NOMO-1 treated with dmso at 0.1 percent for 144 hours (cell line): ENCODE data around the gene USHBP1.

Source experiments
- DNase-seq: peaks from one replicate; lab custom pipeline; 2025; ENCODE audit not compliant: unreplicated experiment; lab: John Stamatoyannopoulos, UW

The USHBP1 gene, protein sequence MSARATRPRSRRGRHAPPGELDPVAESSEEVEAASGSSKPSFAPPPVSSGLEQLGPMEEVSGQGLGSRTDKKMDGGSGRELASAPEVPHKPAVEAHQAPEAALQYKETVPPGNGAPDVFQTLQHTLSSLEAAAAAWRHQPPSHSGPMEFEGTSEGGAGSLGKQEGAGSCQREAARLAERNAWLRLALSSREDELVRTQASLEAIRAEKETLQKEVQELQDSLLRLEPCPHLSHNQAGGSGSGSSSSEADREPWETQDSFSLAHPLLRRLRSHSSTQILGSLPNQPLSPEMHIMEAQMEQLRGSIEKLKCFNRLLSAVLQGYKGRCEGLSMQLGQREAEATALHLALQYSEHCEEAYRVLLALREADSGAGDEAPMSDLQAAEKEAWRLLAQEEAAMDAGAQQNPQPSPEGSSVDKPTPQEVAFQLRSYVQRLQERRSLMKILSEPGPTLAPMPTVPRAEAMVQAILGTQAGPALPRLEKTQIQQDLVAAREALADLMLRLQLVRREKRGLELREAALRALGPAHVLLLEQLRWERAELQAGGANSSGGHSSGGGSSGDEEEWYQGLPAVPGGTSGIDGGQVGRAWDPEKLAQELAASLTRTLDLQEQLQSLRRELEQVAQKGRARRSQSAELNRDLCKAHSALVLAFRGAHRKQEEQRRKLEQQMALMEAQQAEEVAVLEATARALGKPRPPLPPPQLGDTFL

DNA sequence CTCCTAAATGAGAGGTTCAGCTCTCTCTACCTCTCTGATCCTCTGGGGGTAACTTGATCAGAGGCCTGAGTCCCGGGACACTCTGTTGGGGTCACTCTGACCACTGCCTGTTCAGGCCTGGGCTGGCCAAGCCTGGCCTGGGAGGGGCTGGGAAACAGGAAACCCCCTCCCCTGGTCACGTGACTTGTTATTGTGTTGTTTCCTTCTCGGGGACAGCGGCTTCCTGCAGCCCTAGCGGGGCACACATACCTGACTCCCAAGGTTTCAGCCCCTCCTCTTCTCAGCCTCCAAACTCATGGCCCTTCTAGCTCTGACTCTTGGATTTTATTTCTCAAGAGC, at the start of gene USHBP1:
USHBP1 (minus strand) TSS at position 105 of the 339 bp plus-strand sequence. CDS start 446 bp downstream, outside the sequence.
- no peak for DNase-seq

DNA sequence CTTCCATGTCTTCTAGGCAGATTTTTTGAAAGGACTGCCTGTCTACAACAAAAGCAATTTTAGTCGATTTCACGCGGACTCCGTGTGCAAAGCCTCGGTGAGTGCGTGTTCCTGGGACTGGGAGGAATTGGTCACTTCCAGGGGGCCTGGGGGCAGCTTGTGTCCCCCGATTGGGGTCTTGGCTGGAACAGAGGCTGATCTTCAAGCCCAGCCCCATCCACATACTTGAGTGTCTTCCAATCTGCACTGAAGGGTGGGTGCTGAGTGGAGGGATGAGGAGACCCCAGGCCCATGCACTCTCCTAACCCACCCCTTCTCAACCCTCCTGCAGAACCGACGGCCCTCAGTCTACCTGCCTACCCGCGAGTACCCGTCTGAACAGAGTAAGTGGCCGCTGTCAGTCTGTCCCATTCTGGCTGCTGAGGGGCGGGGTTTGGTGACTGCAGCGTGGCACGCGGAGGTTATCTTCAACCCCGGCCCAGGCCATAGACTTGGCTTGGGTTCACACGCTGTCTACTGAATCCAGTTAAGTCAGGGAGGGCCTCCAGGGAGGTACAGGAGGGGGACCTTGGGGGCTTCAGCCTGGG, 49.6 kb upstream of the USHBP1 start:
- no peak for DNase-seq

DNA sequence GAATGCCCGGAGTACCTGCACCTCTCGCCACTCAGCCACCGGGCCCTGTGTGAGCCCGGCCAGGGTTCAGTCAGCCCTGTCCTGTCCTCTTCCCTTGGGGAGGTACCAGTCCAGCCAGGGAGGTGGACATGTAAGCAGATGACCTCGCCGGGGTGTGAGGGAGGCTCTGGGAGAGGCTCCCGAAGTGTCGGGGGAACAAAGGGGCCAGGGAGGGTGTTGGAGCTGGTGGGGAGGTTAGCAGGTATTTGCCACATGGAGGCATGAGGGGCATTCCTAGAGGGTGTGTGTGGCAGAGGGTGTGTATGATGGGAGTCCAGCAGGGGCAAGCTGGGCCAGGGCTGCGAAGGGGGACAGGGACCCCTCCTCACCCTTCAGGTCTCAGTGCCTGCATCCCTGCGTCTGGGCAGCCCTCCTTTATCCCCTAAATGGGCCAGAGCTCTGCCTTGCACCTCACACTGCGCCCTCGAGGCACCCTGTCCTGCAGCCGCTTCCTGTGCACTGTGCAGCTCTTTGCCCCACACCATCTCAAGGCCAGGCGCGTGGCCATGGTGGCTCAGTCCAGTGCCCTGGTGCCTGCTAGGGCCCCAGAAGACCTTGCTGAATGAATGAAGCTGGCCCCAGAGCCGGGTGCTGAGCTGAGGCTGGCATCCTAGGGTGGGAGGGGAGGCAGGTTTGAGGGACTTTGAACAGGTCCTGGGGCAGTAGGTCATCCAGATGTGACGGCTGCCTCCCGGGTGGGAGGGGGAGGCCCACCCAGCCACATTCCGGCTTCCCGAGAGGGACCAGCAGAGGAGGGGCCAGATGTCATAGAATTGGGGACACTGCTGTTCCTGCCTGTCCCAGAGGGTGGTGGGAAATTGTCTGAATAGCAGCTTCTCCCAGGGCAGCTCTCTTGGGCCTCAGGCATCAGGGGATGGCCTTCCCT, 47.9 kb upstream of the USHBP1 start:
- DNase-seq, result no peak

DNA sequence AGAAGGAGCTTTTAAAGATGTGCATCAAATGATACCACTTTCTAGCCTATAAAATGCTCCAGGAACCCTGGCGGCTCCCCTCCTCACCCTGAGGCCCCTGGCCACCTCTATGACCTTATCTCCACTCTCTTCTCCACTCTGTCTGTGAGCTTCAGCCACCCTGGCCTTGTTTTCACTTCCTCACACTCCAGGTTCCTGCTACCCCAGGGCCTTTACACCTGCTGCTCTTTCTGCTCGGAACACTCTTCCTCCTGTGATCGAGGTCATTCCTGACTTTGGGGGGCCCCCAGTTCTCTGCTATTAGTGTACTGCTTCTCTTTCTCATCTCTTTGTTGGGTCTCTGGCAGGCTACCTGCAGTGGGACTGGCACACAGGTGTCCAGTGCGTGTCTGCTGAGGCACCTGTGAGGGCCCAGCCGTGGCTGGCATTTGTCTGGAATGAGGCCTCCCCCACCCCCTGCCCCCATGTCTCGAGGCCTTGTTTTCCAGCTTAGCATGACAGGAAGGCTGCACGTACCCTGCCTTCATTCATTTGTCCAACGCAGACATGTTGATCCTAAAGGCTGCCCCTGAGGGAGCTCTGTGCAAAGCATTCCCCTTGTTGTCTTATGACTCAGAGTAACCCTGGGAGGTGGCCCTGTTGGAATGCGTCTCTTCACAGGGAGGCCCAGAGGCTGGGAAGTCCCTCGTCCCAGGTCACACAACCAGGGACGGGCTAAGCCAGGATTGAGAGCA, 47.1 kb upstream of the USHBP1 start:
- no peak for DNase-seq

DNA sequence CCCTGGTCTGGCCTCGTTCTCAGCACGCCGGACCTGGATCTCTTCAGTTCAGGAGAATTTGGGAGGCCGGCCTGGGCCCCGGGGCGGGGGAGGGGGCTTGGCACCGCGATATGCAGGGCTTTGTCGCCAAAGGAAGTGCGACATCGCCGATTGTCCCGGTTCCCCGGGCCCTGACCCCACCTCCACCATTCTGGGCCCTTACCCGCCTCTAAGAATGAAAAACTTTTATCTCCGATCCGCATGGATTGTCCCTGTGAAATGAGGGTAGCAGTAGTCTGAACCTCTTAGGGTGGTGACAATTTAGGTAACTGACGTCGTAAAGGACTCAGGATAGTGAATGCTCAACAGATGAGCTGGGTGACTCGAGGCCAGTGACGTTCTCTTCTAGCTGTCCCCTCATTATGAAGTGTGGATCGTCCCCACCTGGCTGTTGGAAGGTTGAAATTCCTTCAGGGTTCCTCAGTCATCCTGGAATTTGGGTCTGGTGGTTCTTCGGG, 45.5 kb upstream of the USHBP1 start:
- no peak for DNase-seq

DNA sequence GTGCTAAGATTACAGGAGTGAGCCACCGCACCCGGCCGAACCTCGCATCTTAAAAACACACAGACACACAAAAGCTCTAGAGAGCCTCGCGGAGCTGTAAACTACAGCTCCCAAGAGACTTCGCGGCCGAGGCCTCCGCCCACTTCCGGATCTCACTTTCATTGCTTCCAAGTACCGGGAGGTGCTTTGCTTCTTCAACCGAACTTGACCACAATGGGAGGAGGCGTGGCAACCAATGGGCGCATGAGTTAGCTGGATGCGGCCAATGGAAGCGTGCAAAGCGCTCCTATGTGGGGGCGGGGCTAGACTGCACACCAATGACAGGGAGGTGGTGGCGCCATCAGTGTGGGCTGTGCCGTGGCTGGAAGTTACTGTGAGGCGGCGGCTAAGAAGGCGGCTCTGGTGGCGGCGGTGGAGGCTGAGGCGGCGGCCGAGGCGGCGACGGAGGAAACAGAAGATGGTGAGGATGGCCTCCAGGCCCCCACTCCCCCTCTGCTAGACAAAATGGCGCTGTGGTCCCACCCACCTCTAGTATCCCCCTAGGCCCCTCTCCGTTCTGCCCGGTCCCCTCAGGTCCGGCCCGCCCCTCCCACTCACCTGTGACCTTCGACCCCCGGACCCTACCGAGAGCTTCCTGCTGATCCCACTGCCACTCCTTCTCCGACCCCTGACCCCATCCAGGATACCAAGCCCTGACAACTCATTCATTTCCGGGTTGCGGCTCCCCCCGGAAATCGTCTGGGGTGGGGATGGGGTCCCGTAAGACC, 44.8 kb upstream of the USHBP1 start, which contains the start of gene DDA1:
DDA1 (plus strand) TSS at position 366 of the 767 bp plus-strand sequence; CDS start at position 458, 92 bp downstream.
- peak; percentile 100 for DNase-seq

DNA sequence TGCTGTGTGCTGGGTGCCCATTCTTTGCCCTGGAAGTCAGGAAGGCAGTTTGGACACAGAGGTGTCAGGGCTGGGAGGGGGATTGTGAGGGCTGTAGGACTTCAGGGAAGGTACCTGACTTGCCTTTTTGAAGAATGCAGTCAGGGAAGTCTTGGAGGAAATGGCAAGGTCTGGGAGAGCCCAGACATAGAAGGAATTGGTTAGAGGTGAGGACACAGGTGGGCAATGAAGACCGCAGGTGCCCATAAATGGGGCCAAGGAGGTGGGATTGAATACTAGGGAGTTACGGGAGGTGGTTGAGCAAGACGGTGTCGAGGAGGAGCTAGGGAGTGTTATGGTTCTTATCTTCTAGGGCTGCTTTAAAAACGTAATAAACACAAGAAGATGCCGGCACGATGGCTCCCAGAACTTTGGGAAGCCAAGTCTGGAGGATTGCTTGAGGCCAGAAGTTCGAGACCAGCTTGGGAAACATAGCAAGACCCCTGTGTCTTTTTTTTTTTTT, 43.4 kb upstream of the USHBP1 start:
- no peak for DNase-seq

DNA sequence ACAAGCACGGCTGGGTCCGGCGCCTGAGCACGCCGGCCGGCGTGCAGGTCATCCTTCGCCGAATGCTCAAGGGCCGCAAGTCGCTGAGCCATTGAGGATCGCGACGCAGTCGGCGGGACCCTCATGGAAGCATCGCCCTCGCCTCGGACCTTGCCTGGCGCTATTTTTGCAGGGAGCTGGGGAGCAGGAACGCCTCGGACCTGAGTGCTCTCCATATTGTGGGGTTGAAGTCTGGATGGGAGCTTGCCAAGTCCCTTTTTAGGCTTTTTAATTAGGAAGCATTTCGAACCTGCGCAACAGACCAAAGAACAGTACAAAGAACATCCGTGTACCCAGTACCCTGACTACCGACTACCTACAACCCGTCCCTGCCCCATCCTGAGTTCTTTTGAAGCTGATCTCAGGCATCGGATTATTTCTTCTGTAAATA, 41.8 kb upstream of the USHBP1 start:
- DNase-seq, result no peak

DNA sequence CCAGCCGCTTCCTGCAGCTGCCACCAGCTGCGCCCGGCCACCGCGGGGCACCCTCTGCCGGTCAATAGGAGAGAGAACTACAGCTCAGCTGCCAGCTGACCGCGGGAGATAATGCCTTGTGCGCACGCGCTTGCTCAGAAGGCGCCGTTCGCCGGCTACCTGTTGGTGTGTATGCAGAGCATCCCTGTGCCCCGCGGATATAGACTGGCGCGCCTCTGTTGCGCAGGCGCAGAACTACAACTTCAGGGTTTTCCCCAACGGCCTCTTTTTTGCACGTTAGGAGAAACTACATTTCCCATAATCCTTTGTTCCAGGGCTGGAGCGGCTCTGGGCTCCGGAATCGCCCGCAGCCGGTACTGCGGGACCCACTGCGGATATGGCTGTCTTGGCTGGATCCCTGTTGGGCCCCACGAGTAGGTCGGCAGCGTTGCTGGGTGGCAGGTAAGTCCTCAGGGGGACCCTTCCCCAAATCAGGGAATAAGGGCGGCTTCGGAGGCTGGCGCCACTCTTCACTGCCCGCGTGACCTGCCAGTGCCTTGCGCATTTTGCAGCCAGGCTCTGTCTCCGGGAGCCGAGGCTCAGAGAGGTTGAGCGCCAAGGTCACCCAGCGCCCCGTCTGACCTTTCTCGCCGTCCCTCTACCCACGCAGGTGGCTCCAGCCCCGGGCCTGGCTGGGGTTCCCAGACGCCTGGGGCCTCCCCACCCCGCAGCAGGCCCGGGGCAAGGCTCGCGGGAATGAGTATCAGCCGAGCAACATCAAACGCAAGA, 41.2 kb upstream of the USHBP1 start, which contains the start of gene MRPL34:
MRPL34 (plus strand) TSS at position 356 of the 768 bp plus-strand sequence; CDS start at position 377, 21 bp downstream.
- peak; percentile 98 for DNase-seq

DNA sequence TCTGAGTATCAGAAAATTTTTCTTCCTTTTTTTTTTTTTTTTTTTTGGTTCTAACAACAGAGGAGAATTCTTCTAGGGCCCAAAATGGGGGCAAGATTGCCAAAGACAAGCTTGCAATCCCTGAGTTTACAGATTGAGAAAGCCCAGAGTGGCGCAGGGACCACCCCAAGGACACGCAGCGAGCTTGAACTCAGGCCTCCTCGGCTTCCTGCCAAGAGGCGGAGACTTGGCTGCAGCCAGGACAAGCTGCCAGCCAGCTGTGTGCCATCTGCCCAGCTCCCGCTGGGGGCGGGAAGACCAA, 40.6 kb upstream of the USHBP1 start:
- DNase-seq, result no peak

DNA sequence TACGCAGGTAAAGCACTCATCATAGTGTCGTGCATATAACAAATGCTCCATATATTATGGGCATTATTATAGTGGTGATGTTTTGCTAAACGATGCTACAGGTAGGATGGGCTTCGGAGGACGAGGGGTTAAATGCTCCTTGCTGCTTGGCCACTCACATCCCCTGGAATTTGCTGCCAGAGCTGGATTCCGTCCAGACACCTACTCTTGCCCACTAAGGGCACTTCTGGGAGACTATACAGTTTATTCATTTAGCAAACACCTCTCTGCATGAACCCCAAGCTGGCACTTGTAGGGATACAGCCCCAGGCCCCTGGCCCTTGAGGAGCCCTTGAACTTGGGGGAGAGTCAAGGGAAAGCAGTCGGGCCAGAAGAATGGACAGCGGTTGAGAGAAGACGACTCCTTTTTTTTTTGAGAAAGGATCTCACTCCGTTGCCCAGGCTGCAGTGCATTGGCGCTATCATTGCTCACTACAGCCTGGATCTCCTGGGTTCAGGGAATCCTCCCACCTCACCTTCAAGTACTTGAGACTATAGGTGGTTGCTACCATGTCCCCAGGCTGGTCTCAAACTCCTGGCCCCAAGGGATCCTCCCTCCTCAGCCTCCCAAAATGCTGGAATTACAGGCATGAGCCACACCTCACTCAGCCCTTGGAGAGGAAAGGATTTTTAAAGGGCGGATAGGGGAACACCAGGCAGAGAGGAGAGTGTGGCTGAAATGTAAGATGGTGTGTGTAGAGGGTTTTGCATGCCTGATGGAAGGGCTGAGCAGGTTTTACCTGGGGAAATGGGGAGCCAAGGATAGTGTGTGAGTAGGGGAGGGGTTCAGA, 40.1 kb upstream of the USHBP1 start:
- DNase-seq, result no peak

DNA sequence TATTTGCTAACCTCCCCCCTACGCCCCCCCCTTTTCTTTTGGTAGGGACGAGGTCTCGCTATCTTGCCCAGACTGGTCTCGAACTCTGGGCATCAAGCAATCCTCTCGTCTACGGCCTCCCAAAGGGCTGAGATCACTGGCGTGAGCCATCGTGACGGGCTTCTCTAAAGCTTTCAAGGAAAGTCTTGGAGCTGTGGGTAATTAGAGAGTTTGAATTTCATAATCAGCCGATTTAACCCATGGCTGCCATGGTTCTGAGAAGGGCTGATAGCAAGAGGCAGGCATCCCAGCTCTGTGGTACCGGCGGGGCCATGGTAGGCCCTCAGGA, 39.4 kb upstream of the USHBP1 start:
- DNase-seq, result no peak

DNA sequence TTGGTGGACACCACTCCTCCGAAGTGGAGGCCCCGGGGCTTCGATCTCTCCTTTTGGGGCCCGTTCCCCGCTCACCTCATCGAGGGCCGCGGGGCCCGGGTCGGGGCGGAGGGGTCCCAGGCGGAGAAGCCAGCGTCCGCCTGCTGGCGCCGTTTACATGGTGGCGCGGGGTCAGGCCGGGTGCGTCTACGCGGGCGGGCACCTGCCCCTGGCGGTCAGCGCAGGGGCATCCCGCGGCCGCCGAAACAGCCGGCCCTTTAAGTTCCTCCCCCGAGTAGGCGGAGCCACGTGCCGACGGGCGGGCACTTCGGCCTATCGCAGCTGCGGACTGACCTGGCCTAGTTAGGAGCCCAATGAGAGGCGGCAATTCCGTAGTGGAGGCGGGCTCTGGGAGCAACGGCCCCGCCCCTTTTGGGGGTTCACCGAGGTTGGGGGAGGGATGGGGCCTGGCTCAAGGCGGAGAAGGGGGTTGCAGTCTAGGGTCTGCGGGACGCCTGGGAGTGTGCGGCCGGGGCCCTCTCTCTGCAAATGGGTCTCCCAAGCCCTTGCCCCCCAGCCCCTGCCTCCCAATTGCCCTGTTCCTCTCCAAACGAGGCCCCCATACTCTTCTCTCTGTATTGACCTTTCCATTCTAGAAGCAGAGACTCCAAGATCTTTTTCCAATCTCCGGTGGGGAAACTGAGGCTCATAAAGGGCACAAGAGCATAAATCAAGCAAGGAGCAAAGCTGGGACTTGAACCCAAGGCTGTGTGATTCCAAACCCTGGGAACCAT, 38.8 kb upstream of the USHBP1 start, which contains the start of gene ABHD8:
ABHD8 (minus strand) TSS at position 259 of the 773 bp plus-strand sequence. CDS start 1,809 bp downstream, outside the sequence.
- peak; percentile 89 for DNase-seq

DNA sequence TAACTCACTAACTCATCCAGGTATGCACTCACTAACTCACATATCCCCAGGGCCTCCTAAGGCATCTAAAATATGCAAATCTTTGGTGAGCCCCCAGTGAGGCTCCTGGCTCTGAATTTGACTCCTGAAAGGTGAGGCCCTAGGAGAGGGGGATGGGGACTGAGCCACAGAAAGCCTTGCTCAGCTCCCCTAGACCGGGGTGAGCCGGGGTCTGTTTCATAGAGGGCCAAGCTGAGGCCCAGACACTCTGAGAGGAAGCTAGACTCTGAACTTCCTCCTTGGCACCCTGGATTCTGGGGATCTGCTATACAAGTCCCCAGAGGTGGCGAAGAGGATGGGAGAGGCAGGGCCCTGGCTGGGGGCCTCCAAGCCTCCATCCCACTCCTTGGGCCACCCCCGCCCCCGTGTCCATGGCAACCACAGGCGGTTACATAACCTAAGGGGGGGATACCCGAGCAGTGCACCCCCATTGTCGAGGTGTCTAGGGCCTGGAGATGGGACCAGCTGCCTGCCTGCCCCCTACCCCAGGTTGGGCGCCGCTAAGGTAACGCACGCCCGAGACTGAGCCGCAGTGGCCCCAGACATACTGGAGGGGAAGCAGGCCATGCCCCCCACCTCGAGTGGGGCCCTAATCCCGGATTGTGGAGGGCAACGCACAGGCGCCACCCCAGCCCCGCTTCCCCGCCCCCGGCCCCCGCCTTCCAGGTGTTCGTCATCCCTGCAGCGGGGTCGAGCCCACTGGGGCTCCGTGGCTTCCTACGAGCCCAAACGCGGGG, 38.0 kb upstream of the USHBP1 start:
- DNase-seq, result peak; percentile 29

DNA sequence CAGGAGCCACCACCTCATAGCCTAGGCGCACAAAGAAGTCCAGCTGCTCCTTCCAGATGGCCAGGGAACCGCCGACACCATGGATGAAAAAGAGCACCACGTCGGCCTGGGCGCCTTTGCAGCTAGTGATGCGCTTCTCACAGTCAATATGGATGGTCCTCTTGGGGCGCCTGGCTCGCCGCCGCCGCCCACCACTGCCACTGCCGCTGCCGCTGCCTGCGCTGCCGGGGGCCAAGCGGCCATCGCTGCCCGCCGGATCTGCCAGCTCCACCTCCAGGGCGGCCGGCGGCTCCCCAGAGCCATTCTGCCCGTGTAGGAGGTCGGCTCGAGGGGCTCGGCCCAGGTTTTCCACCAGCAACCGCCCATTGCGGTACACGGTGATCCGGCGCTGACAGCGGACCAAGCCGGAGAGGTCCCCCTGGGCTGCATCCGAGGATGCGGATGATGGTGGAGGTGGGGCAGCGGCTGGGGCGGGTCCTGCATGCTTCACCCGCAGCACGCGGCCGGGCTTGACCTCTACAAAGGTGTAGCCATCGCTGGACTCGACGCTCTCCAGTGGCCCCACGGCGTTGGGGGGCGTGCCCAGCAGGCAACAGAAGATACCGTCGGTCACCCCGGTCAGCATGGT, 36.6 kb upstream of the USHBP1 start:
- no peak for DNase-seq

DNA sequence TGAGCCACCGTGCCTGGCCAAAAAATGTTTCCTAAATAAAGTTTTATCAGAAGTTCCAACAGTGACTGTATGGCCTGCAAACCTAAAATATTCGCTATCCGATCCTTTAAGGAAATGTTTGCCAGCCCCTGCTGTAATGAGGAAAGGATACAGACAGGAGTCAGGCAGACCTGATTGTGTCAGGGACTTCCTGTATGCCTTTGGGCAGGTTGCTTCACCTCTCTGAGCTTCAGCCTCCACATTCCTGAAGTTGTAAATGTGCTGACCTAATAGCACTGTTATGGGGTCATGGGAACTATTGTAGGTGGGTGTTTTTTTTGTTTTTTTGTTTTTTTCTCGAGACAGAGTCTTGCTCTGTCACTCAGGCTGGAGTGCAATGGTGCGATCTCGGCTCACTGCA, 32.4 kb upstream of the USHBP1 start:
- no peak for DNase-seq
